GM11168 (cell line): ENCODE measurements around the gene SUSD3.

Experiments used
- in situ Hi-C: fragments of 300-500 bp; cut with MboI; formaldehyde crosslinking; loops from one replicate; pipeline ENCODE4 v1.12.0; 2022; ENCODE audit warnings: low sequenced_read_pairs; ENCODE audit not compliant: unreplicated experiment

SUSD3 gene

GRCh38 chr9:93071464-93071863 lies 13.0 kb downstream of the SUSD3 start:
- in situ Hi-C loops, result no loop called here

GRCh38 chr9:93072383-93072795 lies 13.9 kb downstream of the SUSD3 start:
- in situ Hi-C loops, result no loop called here

- in situ Hi-C loops, result no loop called here
Measured at GRCh38 chr9:93076101-93076791, 17.7 kb downstream of the SUSD3 start.

GRCh38 chr9:93076792-93077128 lies 18.3 kb downstream of the SUSD3 start:
- in situ Hi-C loops, result no loop called here

GRCh38 chr9:93077367-93077766 lies 18.9 kb downstream of the SUSD3 start:
- in situ Hi-C loops, result no loop called here

- in situ Hi-C loops, result no loop called here
Measured at GRCh38 chr9:93077811-93078210, 19.3 kb downstream of the SUSD3 start.

- in situ Hi-C loops, result no loop called here
Measured at GRCh38 chr9:93079371-93079770, 20.9 kb downstream of the SUSD3 start.

- in situ Hi-C loops, result no loop called here
Measured at GRCh38 chr9:93080406-93080805, 21.9 kb downstream of the SUSD3 start.

GRCh38 chr9:93081081-93081529 lies 22.6 kb downstream of the SUSD3 start:
- in situ Hi-C loops, result no loop called here

GRCh38 chr9:93081931-93082330 lies 23.4 kb downstream of the SUSD3 start:
- in situ Hi-C loops, result no loop called here

- in situ Hi-C loops, result no loop called here
Measured at GRCh38 chr9:93082841-93083411, 24.4 kb downstream of the SUSD3 start.

- in situ Hi-C loops, result no loop called here
Measured at GRCh38 chr9:93083592-93084470, 25.3 kb downstream of the SUSD3 start.

GRCh38 chr9:93084471-93084881 lies 26.0 kb downstream of the SUSD3 start:
- in situ Hi-C loops, result no loop called here

GRCh38 chr9:93085676-93086075 lies 27.2 kb downstream of the SUSD3 start:
- in situ Hi-C loops, result no loop called here

GRCh38 chr9:93086447-93087224 lies 28.1 kb downstream of the SUSD3 start:
- in situ Hi-C loops, result no loop called here

GRCh38 chr9:93087971-93088655 lies 29.6 kb downstream of the SUSD3 start:
- in situ Hi-C loops, result no loop called here

GRCh38 chr9:93088656-93089015 lies 30.1 kb downstream of the SUSD3 start:
- in situ Hi-C loops, result no loop called here

GRCh38 chr9:93089024-93089423 lies 30.5 kb downstream of the SUSD3 start:
- in situ Hi-C loops, result no loop called here

GRCh38 chr9:93089481-93089991 lies 31.0 kb downstream of the SUSD3 start:
- in situ Hi-C loops, result no loop called here
